ENCODE data around the gene DCLRE1C.
"Not testable (repeated sequence)": the region's sequence is repeated elsewhere in the genome, so short reads cannot be mapped to it uniquely, and the experiment has no call there.

Gene DCLRE1C

GRCh38 chr10:14954001-14954770 is at the start of gene DCLRE1C:
TSS of gene DCLRE1C (minus strand) at chr10:14954096. CDS start at chr10:14954010, 86 bp downstream.
- no peaks in the 10 kb centered on the region for H3K9me3 ChIP-seq
- no peak for TF ChIP-seq CTCF (IDR thresholded peaks at IDR 0.05)
- peaks cover 46% of the 10 kb centered on the region in 2 experiments for H3K4me1 ChIP-seq (ENCODE audit: control insufficient read depth in 1 of 2, insufficient read depth in 1 of 2, low read depth in 1 of 2, low read length in 1 of 2)
- no peaks in the 10 kb centered on the region for H3K27me3 ChIP-seq
- no peaks in the 10 kb centered on the region for H3K36me3 ChIP-seq
- H3K27ac ChIP-seq: peak within 1 kb of the TSS; percentile 89
- H3K4me3 ChIP-seq (ENCODE audit: low read depth in 1 of 2, low read length in 1 of 2): peak within 1 kb of the TSS; percentile 94 to 95

- Histone ChIP-seq H3K9me3 (no peaks in the 10 kb centered on the region), H3K27me3 (peaks cover 4% of the 10 kb centered on the region), H3K36me3 (no peaks in the 10 kb centered on the region), H3K4me3 (ENCODE audit: low read depth in 1 of 2, low read length in 1 of 2) (no peak overlapping the region), H3K27ac (no peak overlapping the region), H3K4me1 (ENCODE audit: control insufficient read depth in 1 of 2, insufficient read depth in 1 of 2, low read depth in 1 of 2, low read length in 1 of 2) (no peaks in the 10 kb centered on the region)
- TF ChIP-seq CTCF (IDR thresholded peaks at IDR 0.05): no peak
Observed at GRCh38 chr10:14995964-14996565, 42.2 kb upstream of the DCLRE1C start.

- H3K9me3 ChIP-seq; H3K27me3 ChIP-seq; H3K4me1 ChIP-seq (ENCODE audit: control insufficient read depth in 1 of 2, insufficient read depth in 1 of 2, low read depth in 1 of 2, low read length in 1 of 2); H3K4me3 ChIP-seq (ENCODE audit: low read depth in 1 of 2, low read length in 1 of 2); H3K36me3 ChIP-seq; H3K27ac ChIP-seq: not testable (repeated sequence)
Observed at GRCh38 chr10:14993500-14994455, 39.9 kb upstream of the DCLRE1C start.

- not testable (repeated sequence) for H3K4me1 ChIP-seq (ENCODE audit: control insufficient read depth in 1 of 2, insufficient read depth in 1 of 2, low read depth in 1 of 2, low read length in 1 of 2); H3K27ac ChIP-seq; H3K27me3 ChIP-seq; H3K4me3 ChIP-seq (ENCODE audit: low read depth in 1 of 2, low read length in 1 of 2); H3K9me3 ChIP-seq; H3K36me3 ChIP-seq
Observed at GRCh38 chr10:14992336-14992735, 38.4 kb upstream of the DCLRE1C start.

- H3K9me3 ChIP-seq; H3K27ac ChIP-seq; H3K27me3 ChIP-seq; H3K4me1 ChIP-seq (ENCODE audit: control insufficient read depth in 1 of 2, insufficient read depth in 1 of 2, low read depth in 1 of 2, low read length in 1 of 2); H3K4me3 ChIP-seq (ENCODE audit: low read depth in 1 of 2, low read length in 1 of 2); H3K36me3 ChIP-seq: not testable (repeated sequence)
Observed at GRCh38 chr10:14991035-14991749, 37.3 kb upstream of the DCLRE1C start.

GRCh38 chr10:14989552-14989951 is 35.7 kb upstream of the DCLRE1C start:
- H3K9me3 ChIP-seq; H3K4me1 ChIP-seq (ENCODE audit: control insufficient read depth in 1 of 2, insufficient read depth in 1 of 2, low read depth in 1 of 2, low read length in 1 of 2); H3K27ac ChIP-seq; H3K27me3 ChIP-seq; H3K4me3 ChIP-seq (ENCODE audit: low read depth in 1 of 2, low read length in 1 of 2); H3K36me3 ChIP-seq: not testable (repeated sequence)

GRCh38 chr10:14982744-14983143 is 28.8 kb upstream of the DCLRE1C start:
- no peak overlapping the region for H3K4me3 ChIP-seq (ENCODE audit: low read depth in 1 of 2, low read length in 1 of 2)
- peaks cover 9% of the 10 kb centered on the region for H3K9me3 ChIP-seq
- no peak overlapping the region for H3K27ac ChIP-seq
- H3K4me1 ChIP-seq (ENCODE audit: control insufficient read depth in 1 of 2, insufficient read depth in 1 of 2, low read depth in 1 of 2, low read length in 1 of 2): no peaks in the 10 kb centered on the region
- no peaks in the 10 kb centered on the region for H3K36me3 ChIP-seq
- TF ChIP-seq CTCF (IDR thresholded peaks at IDR 0.05): no peak
- no peaks in the 10 kb centered on the region for H3K27me3 ChIP-seq
